Mammary epithelial cell (primary cell): ENCODE results near the gene ABCC1.

Source experiments
- EZH2 ChIP-seq: IDR thresholded peaks from 2 replicates; pipeline ENCODE4 v1.6.1; 2012; ENCODE audit warnings: low read length, inconsistent platforms, borderline replicate concordance
- TF ChIP-seq, protein P1 (sequence below), 2 donors: IDR thresholded peaks in 1 of 2; conservative IDR thresholded peaks in 1 of 2; 2 replicates each; pipeline ENCODE4 v1.5.1; 2011 to 2012; ENCODE audit warnings: inconsistent platforms in 2 of 2, low read length in 2 of 2, mild to moderate bottlenecking in 2 of 2, control low read depth in 1 of 2, low read depth in 1 of 2; ENCODE audit not compliant: insufficient read depth in 1 of 2; ENCODE audit errors: extremely low read depth in 1 of 2

DNA sequence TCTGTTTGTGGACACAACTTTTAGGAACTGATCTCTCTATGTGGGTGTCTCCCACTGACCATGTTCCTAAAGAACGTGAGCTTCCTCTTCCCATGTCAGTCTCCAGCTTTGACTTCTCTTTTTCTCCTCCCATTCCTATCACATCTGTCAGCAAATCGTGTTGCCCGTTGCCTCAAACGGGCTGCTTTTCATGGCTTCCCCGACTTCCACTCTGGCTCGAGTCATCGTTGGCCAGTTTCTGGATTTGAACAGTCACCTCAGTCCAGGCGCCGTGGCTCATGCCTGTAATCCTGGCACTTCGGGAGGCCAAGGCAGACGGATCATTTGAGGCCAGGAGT is 5.4 kb downstream of the ABCC1 start:
- TF ChIP-seq, protein P1, sequence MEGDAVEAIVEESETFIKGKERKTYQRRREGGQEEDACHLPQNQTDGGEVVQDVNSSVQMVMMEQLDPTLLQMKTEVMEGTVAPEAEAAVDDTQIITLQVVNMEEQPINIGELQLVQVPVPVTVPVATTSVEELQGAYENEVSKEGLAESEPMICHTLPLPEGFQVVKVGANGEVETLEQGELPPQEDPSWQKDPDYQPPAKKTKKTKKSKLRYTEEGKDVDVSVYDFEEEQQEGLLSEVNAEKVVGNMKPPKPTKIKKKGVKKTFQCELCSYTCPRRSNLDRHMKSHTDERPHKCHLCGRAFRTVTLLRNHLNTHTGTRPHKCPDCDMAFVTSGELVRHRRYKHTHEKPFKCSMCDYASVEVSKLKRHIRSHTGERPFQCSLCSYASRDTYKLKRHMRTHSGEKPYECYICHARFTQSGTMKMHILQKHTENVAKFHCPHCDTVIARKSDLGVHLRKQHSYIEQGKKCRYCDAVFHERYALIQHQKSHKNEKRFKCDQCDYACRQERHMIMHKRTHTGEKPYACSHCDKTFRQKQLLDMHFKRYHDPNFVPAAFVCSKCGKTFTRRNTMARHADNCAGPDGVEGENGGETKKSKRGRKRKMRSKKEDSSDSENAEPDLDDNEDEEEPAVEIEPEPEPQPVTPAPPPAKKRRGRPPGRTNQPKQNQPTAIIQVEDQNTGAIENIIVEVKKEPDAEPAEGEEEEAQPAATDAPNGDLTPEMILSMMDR (conservative IDR thresholded peaks at IDR 0.05 in 1 of 2, IDR thresholded peaks at IDR 0.05 in 1 of 2; ENCODE audit: extremely low read depth in 1 of 2, insufficient read depth in 1 of 2, low read depth in 1 of 2, low read length in 2 of 2), result no peak
- TF ChIP-seq EZH2, result no peak
